Brain microvascular endothelial cell (primary cell): ENCODE data around the gene SYCE3.
"Not testable (repeated sequence)": the region's sequence is repeated elsewhere in the genome, so short reads cannot be mapped to it uniquely, and the experiment has no call there.

ENCODE experiments used
- DNase-seq: peaks from one replicate; pipeline ENCODE4 v3.0.0-alpha.2; 2020
- H3K27ac ChIP-seq: fragments of 250-450 bp; sonication (Bioruptor Pico); 2 replicates; pipeline ENCODE4 v1.5.1; 2020; ENCODE audit warnings: mild to moderate bottlenecking, moderate library complexity
- H3K27me3 ChIP-seq: fragments of 250-450 bp; sonication (Bioruptor Pico); replicated peaks from 2 replicates; pipeline ENCODE4 v1.5.1; 2020; ENCODE audit warnings: mild to moderate bottlenecking
- H3K36me3 ChIP-seq: fragments of 250-450 bp; sonication (Bioruptor Pico); replicated peaks from 2 replicates; pipeline ENCODE4 v1.5.1; 2020; ENCODE audit warnings: mild to moderate bottlenecking
- H3K4me3 ChIP-seq: 2 replicates; pipeline ENCODE4 v1.5.1; 2011; ENCODE audit warnings: low read depth, mild to moderate bottlenecking, control low read depth, low read length, moderate library complexity
- CTCF ChIP-seq: IDR thresholded peaks from 2 replicates; pipeline ENCODE4 v1.5.1; 2011; ENCODE audit warnings: low read depth, mild to moderate bottlenecking, moderate library complexity, low read length, control low read depth, inconsistent platforms; ENCODE audit errors: missing control alignments
- in situ Hi-C: cut with HindIII; loops from 2 replicates; pipeline ENCODE4 v1.10.0; 2017; ENCODE audit warnings: low sequenced_read_pairs, low pct_ligation_motif_present

SYCE3 gene

GRCh38 chr22:50545522-50546325, 17.0 kb downstream of the SYCE3 start, which contains the start of gene KLHDC7B:
KLHDC7B (plus strand) TSS chr22:50545899; CDS start chr22:50546244, 345 bp downstream.
- peaks cover 40% of the 10 kb centered on the region for H3K27me3 ChIP-seq

GRCh38 chr22:50544746-50545253, 17.9 kb downstream of the SYCE3 start:
- H3K27ac ChIP-seq: no peak overlapping the region
- no peak overlapping the region for H3K4me3 ChIP-seq

More at GRCh38 chr22:50545522-50546325, 17.0 kb downstream of the SYCE3 start, which contains the start of gene KLHDC7B:
- in situ Hi-C loops: no loop called here
- H3K36me3 ChIP-seq: no peaks in the 10 kb centered on the region
- TF ChIP-seq CTCF: peak; percentile 40
- DNase-seq: no peak
- no peak within 1 kb of the TSS for H3K27ac ChIP-seq
- H3K4me3 ChIP-seq: no peak within 1 kb of the TSS

GRCh38 chr22:50544078-50544745, 18.5 kb downstream of the SYCE3 start:
- Histone ChIP-seq H3K36me3 (no peaks in the 10 kb centered on the region), H3K27me3 (peaks cover 31% of the 10 kb centered on the region), H3K27ac (no peak overlapping the region), H3K4me3 (peak overlapping the region; percentile 27)
- DNase-seq: peak; percentile 54
- TF ChIP-seq CTCF: peak; percentile 71
- in situ Hi-C loops: no loop called here

More at GRCh38 chr22:50544746-50545253, 17.9 kb downstream of the SYCE3 start:
- no peak for DNase-seq
- no peak for TF ChIP-seq CTCF
- in situ Hi-C loops: no loop called here
- Histone ChIP-seq H3K27me3 (peaks cover 33% of the 10 kb centered on the region), H3K36me3 (no peaks in the 10 kb centered on the region)

- H3K4me3 ChIP-seq: no peak overlapping the region
- peaks cover 17% of the 10 kb centered on the region for H3K27me3 ChIP-seq
- DNase-seq: no peak
- TF ChIP-seq CTCF: no peak
- H3K27ac ChIP-seq: no peak overlapping the region
- in situ Hi-C loops: no loop called here
- no peaks in the 10 kb centered on the region for H3K36me3 ChIP-seq
Observed at GRCh38 chr22:50542416-50542927, 20.2 kb downstream of the SYCE3 start.

- in situ Hi-C loops, H3K27ac ChIP-seq: not testable (repeated sequence)
- DNase-seq: peak; percentile 63
Observed at GRCh38 chr22:50541667-50542026, 21.1 kb downstream of the SYCE3 start.

GRCh38 chr22:50540381-50540780, 22.3 kb downstream of the SYCE3 start:
- no peak for DNase-seq
- in situ Hi-C loops: no loop called here
- H3K27ac ChIP-seq: no peak overlapping the region
- no peak overlapping the region for H3K4me3 ChIP-seq
- no peak for TF ChIP-seq CTCF
- H3K27me3 ChIP-seq: no peaks in the 10 kb centered on the region
- no peaks in the 10 kb centered on the region for H3K36me3 ChIP-seq

More at GRCh38 chr22:50541667-50542026, 21.1 kb downstream of the SYCE3 start:
- not testable (repeated sequence) for H3K4me3 ChIP-seq, H3K27me3 ChIP-seq, H3K36me3 ChIP-seq
